GM12891 (cell line): ENCODE measurements around the gene MOV10L1.

Source experiments
- POLR2A ChIP-seq: IDR thresholded peaks from 2 replicates; pipeline ENCODE4 v1.6.1; 2011; ENCODE audit warnings: low read depth, low read length, control low read depth
- POLR2AphosphoS5 ChIP-seq: IDR thresholded peaks from 2 replicates; pipeline ENCODE4 v1.6.1; 2011; ENCODE audit warnings: low read depth, low read length, control low read depth
- SPI1 ChIP-seq: IDR thresholded peaks from 2 replicates; pipeline ENCODE4 v1.6.1; 2011; ENCODE audit warnings: low read depth, low read length, control low read depth
- TAF1 ChIP-seq: IDR thresholded peaks from 2 replicates; pipeline ENCODE4 v1.6.1; 2011; ENCODE audit warnings: low read depth, low read length, control low read depth

- TF ChIP-seq POLR2A (no peak), POLR2AphosphoS5 (no peak), TAF1 (no peak), SPI1 (no peak)
Measured at GRCh38 chr22:50058061-50058905, 31.5 kb upstream of the MOV10L1 start, which contains the start of gene TTLL8.
